AG04449 (cell line): ENCODE data around the gene ZBTB7C.

Experiments
- CTCF ChIA-PET: fragments of 350-600 bp; formaldehyde crosslinking; extraction: SDS; loops from one replicate; lab custom pipeline; 2021; ENCODE audit warnings: antibody characterized with exemption; lab: Yijun Ruan, JAX
- POLR2A ChIA-PET: fragments of 400-600, 350-600 bp; formaldehyde crosslinking; extraction: SDS; loops from one replicate; lab custom pipeline; 2020; ENCODE audit warnings: antibody characterized with exemption, inconsistent platforms; lab: Yijun Ruan, JAX
- DNase-seq: peaks from one replicate; pipeline ENCODE4 v3.0.0-alpha.2; 2010; ENCODE audit warnings: low read depth, low spot score
- H3K4me3 ChIP-seq: 2 replicates; pipeline ENCODE4 v1.5.1; 2011; ENCODE audit warnings: low read depth, mild to moderate bottlenecking, control low read depth, low read length
- TF ChIP-seq, protein P1 (sequence below): IDR thresholded peaks from one replicate; pipeline ENCODE4 v1.5.1; 2011; ENCODE audit warnings: mild to moderate bottlenecking, moderate library complexity, low read length, control low read depth, inconsistent platforms; ENCODE audit not compliant: insufficient read depth; ENCODE audit errors: missing control alignments

ZBTB7C gene

GRCh38 chr18:48051945-48052840 lies 357.0 kb downstream of the ZBTB7C start:
- TF ChIP-seq, protein P1, sequence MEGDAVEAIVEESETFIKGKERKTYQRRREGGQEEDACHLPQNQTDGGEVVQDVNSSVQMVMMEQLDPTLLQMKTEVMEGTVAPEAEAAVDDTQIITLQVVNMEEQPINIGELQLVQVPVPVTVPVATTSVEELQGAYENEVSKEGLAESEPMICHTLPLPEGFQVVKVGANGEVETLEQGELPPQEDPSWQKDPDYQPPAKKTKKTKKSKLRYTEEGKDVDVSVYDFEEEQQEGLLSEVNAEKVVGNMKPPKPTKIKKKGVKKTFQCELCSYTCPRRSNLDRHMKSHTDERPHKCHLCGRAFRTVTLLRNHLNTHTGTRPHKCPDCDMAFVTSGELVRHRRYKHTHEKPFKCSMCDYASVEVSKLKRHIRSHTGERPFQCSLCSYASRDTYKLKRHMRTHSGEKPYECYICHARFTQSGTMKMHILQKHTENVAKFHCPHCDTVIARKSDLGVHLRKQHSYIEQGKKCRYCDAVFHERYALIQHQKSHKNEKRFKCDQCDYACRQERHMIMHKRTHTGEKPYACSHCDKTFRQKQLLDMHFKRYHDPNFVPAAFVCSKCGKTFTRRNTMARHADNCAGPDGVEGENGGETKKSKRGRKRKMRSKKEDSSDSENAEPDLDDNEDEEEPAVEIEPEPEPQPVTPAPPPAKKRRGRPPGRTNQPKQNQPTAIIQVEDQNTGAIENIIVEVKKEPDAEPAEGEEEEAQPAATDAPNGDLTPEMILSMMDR: no peak
- ChIA-PET POLR2A (no interaction called here), CTCF (no interaction called here)
- no peak for DNase-seq
- H3K4me3 ChIP-seq: no peak overlapping the region

DNA sequence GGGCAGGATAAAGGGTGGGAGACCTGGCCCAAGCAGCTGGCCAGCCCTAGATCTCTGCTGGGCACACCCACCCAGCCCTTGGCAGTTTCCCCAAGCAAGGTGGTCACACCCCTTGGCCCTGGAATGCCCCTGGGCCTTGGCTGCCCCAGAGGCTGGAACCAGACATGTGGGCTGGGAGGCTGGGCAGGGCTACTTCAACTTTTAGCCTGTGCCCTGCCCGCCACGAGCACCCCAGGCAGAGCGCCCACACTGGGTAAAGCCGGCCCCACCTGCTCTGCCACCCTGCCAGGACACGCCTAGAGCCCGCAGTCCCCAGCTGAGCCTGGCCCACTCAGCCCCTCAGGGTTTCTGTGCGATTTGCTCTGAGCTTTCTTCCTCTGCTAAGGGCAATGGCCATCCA lies 359.0 kb downstream of the ZBTB7C start:
- POLR2A ChIA-PET: no interaction called here
- CTCF ChIA-PET: no interaction called here
- TF ChIP-seq, protein P1: no peak

GRCh38 chr18:48049757-48050156 lies 359.4 kb downstream of the ZBTB7C start:
- TF ChIP-seq, protein P1: no peak
- DNase-seq: no peak
- POLR2A ChIA-PET: no interaction called here
- no peak overlapping the region for H3K4me3 ChIP-seq
- CTCF ChIA-PET: no interaction called here

More for the DNA sequence above, 359.0 kb downstream of the ZBTB7C start:
- no peak for DNase-seq
- H3K4me3 ChIP-seq: no peak overlapping the region

GRCh38 chr18:48048251-48048650 lies 360.9 kb downstream of the ZBTB7C start:
- ChIA-PET CTCF (no interaction called here), POLR2A (no interaction called here)
- H3K4me3 ChIP-seq: no peak overlapping the region
- no peak for DNase-seq
- TF ChIP-seq, protein P1: no peak

GRCh38 chr18:48046843-48047242 lies 362.3 kb downstream of the ZBTB7C start:
- ChIA-PET CTCF (no interaction called here), POLR2A (no interaction called here)
- TF ChIP-seq, protein P1: no peak
- no peak for DNase-seq
- no peak overlapping the region for H3K4me3 ChIP-seq

- TF ChIP-seq, protein P1: no peak
- POLR2A ChIA-PET: no interaction called here
- CTCF ChIA-PET: interaction anchor here (1.1 kb wide), 1 partner anchor 15 kb away, joined by 4 read pairs; no protein-coding TSS in a partner anchor
- H3K4me3 ChIP-seq: no peak overlapping the region
- no peak for DNase-seq
Measured at GRCh38 chr18:48045744-48046143, 363.4 kb downstream of the ZBTB7C start.
